IMR-90 (cell line): Measurements from ENCODE around the gene TGFBR1. TPM values are rescaled to one million over a fixed set of nuclear protein-coding genes. Genes with fewer than 3 reads are reported as not detected.

Experiments used
- ATAC-seq: fragments of 200-7000 bp; cut with Tn5 transposase; 2 replicates; pipeline ENCODE4 v1.9.1; 2020; ENCODE audit warnings: low read depth, mild to moderate bottlenecking, moderate library complexity
- BruUV-seq: library from RNA; stranded (reverse); fragments of 400-500 nt; replicated peaks from 2 replicates; lab custom pipeline; 2021; lab: Mats Ljungman, UMichigan
- CTCF ChIA-PET: fragments of 300-600 bp; formaldehyde crosslinking; extraction: SDS; loops from one replicate; lab custom pipeline; 2021; ENCODE audit warnings: antibody characterized with exemption; lab: Yijun Ruan, JAX
- POLR2A ChIA-PET: fragments of 300-600 bp; sonication (Branson Sonifier 250); formaldehyde crosslinking; loops from one replicate; lab custom pipeline; 2022; ENCODE audit warnings: antibody characterized with exemption; ENCODE audit not compliant: unreplicated experiment; lab: Charles Lee
- DNase-seq: peaks from one replicate; pipeline ENCODE4 v3.0.0; 2013
- H2AFZ ChIP-seq: replicated peaks from 2 replicates; pipeline ENCODE3; 2013; ENCODE audit warnings: low read length, mild to moderate bottlenecking; ENCODE audit not compliant: poor library complexity
- H2AK5ac ChIP-seq: 2 replicates; pipeline ENCODE4 v1.6.1; 2013; ENCODE audit warnings: low read depth, low read length, inconsistent platforms
- H2AK9ac ChIP-seq: replicated peaks from 2 replicates; pipeline ENCODE3; 2013; ENCODE audit warnings: mild to moderate bottlenecking, low read depth, low read length, moderate library complexity; ENCODE audit not compliant: poor library complexity
- H2BK120ac ChIP-seq: 2 replicates; pipeline ENCODE4 v1.6.1; 2013; ENCODE audit warnings: low read depth, low read length, inconsistent platforms
- H2BK15ac ChIP-seq: 3 replicates; pipeline ENCODE4 v1.6.1; 2013; ENCODE audit warnings: low read depth, low read length, inconsistent platforms
- H2BK20ac ChIP-seq: 2 replicates; pipeline ENCODE4 v1.6.1; 2013; ENCODE audit warnings: low read depth, mild to moderate bottlenecking, inconsistent platforms, low read length, moderate library complexity
- H2BK5ac ChIP-seq: 2 replicates; pipeline ENCODE4 v1.6.1; 2013; ENCODE audit warnings: mild to moderate bottlenecking, low read depth, low read length, inconsistent platforms; ENCODE audit not compliant: poor library complexity, severe bottlenecking
- H3K14ac ChIP-seq: replicated peaks from 2 replicates; pipeline ENCODE4 v1.6.1; 2013; ENCODE audit warnings: low read depth, low read length, inconsistent platforms
- H3K18ac ChIP-seq: 2 replicates; pipeline ENCODE4 v1.6.1; 2013; ENCODE audit warnings: low read depth, low read length, control low read depth
- H3K23ac ChIP-seq: 2 replicates; pipeline ENCODE4 v1.6.1; 2013; ENCODE audit warnings: low read depth, low read length, inconsistent platforms
- H3K27ac ChIP-seq: 2 replicates; pipeline ENCODE4 v1.5.1; 2013; ENCODE audit warnings: mild to moderate bottlenecking, control low read depth, low read length; ENCODE audit not compliant: insufficient read depth
- H3K27me3 ChIP-seq: 2 replicates; pipeline ENCODE4 v1.6.1; 2013; ENCODE audit warnings: low read length; ENCODE audit not compliant: control insufficient read depth, insufficient read depth
- H3K36me3 ChIP-seq: 2 replicates; pipeline ENCODE4 v1.6.1; 2013; ENCODE audit warnings: low read length, mixed read lengths; ENCODE audit not compliant: control insufficient read depth, insufficient read depth
- H3K4ac ChIP-seq: 2 replicates; pipeline ENCODE4 v1.6.1; 2013; ENCODE audit warnings: low read depth, low read length, inconsistent platforms
- H3K4me1 ChIP-seq: 2 replicates; pipeline ENCODE4 v1.6.1; 2013; ENCODE audit warnings: low read length, mixed read lengths; ENCODE audit not compliant: control insufficient read depth, insufficient read depth
- H3K4me2 ChIP-seq: 2 replicates; pipeline ENCODE4 v1.6.1; 2013; ENCODE audit warnings: low read depth, mild to moderate bottlenecking, control low read depth, low read length, moderate library complexity
- H3K4me3 ChIP-seq: 2 replicates; pipeline ENCODE4 v1.5.1; 2013; ENCODE audit warnings: low read depth, mild to moderate bottlenecking, control low read depth, low read length, moderate library complexity; ENCODE audit not compliant: insufficient read depth
- H3K56ac ChIP-seq: 2 replicates; pipeline ENCODE4 v1.6.1; 2013; ENCODE audit warnings: low read length, inconsistent platforms; ENCODE audit not compliant: insufficient read depth; ENCODE audit errors: extremely low read depth
- H3K79me1 ChIP-seq, 2 experiments: 2 replicates each; pipeline ENCODE4 v1.6.1; 2013; ENCODE audit warnings: low read length in 2 of 2, inconsistent platforms in 1 of 2, low read depth in 1 of 2
- H3K9ac ChIP-seq: 2 replicates; pipeline ENCODE4 v1.6.1; 2013; ENCODE audit warnings: low read depth, low read length, control low read depth
- H3K9me1 ChIP-seq: 2 replicates; pipeline ENCODE4 v1.6.1; 2013; ENCODE audit warnings: low read length, inconsistent platforms; ENCODE audit not compliant: insufficient read depth
- H3K9me3 ChIP-seq: 2 replicates; pipeline ENCODE4 v1.6.1; 2013; ENCODE audit warnings: low read length; ENCODE audit not compliant: control insufficient read depth, insufficient read depth
- H4K20me1 ChIP-seq: 2 replicates; pipeline ENCODE4 v1.6.1; 2013; ENCODE audit warnings: low read length, inconsistent platforms; ENCODE audit not compliant: insufficient read depth
- H4K5ac ChIP-seq: 2 replicates; pipeline ENCODE4 v1.6.1; 2013; ENCODE audit warnings: mild to moderate bottlenecking, low read depth, low read length, control low read depth
- H4K8ac ChIP-seq, 2 experiments: 2 replicates each; pipeline ENCODE4 v1.6.1; 2013; ENCODE audit warnings: low read depth in 2 of 2, low read length in 2 of 2, control low read depth in 1 of 2, inconsistent platforms in 1 of 2
- H4K91ac ChIP-seq: 2 replicates; pipeline ENCODE4 v1.6.1; 2013; ENCODE audit warnings: low read depth, low read length, inconsistent platforms; ENCODE audit not compliant: insufficient read depth
- CEBPB ChIP-seq: IDR thresholded peaks from 2 replicates; pipeline ENCODE4 v1.6.1; 2012; ENCODE audit warnings: low read depth, low read length, improper control_type of control experiment
- ELK1 ChIP-seq: fragments of 150-350 bp; IDR thresholded peaks from 2 replicates; pipeline ENCODE4 v1.6.1; 2016; ENCODE audit warnings: low read depth, mild to moderate bottlenecking, low read length, moderate library complexity, borderline replicate concordance
- MAFK ChIP-seq: IDR thresholded peaks from 2 replicates; pipeline ENCODE4 v1.6.1; 2012; ENCODE audit warnings: low read depth, low read length, improper control_type of control experiment
- RAD21 ChIP-seq: IDR thresholded peaks from 2 replicates; pipeline ENCODE4 v1.6.1; 2012; ENCODE audit warnings: low read length, improper control_type of control experiment
- RFX5 ChIP-seq: IDR thresholded peaks from 2 replicates; pipeline ENCODE4 v1.8.0; 2012; ENCODE audit warnings: low read depth, mild to moderate bottlenecking, low read length, moderate library complexity
- WGBS, 2 experiments: methylation state at CpG; one replicate each; pipeline versions ENCODE4 v1.1.5 to v1.1.7; 2013; ENCODE audit warnings: missing lambda C conversion rate in 2 of 2; ENCODE audit not compliant: insufficient read length in 1 of 2; ENCODE audit errors: extremely low coverage in 2 of 2; 5-methylcytosine and 5-hydroxymethylcytosine counted together
- dilution Hi-C: fragments of 300-500 bp; cut with HindIII; formaldehyde crosslinking; loops from one replicate; pipeline ENCODE4 v1.14.3; 2018; ENCODE audit warnings: low sequenced_read_pairs; ENCODE audit not compliant: unreplicated experiment
- in situ Hi-C: fragments of 300-500 bp; cut with MboI; formaldehyde crosslinking; loops from 3 replicates; pipeline ENCODE4 v1.14.3; 2019; ENCODE audit warnings: low sequenced_read_pairs, inconsistent platforms, mixed read lengths
- intact Hi-C: fragments of 100-400 bp; cut with micrococcal nuclease; formaldehyde crosslinking; loops from 2 replicates; pipeline ENCODE4 v1.10.0; 2022
- polyA plus RNA-seq, 3 experiments: library from polyadenylated mRNA; depleted of rRNA; stranded (reverse); fragments of >200 nt; gene quantifications; 2 replicates each; pipeline ENCODE4 v1.2.3, GENCODE V29; 2012; ENCODE audit warnings: low replicate concordance in 1 of 3
- total RNA-seq: library from RNA; depleted of rRNA; stranded (reverse); fragments of >200 nt; gene quantifications from 2 replicates; pipeline ENCODE4 v1.2.3, GENCODE V29; 2012

TGFBR1 gene
- total and polyA plus RNA-seq, 2 of the 4 experiments (the other 2 are of a cell fraction), result 15.1 to 75.3 TPM

- TF ChIP-seq ELK1 (no peak), MAFK (no peak)
Observed at GRCh38 chr9:99178912-99179872, 74.3 kb downstream of the TGFBR1 start (continued).

GRCh38 chr9:99180199-99180598 lies 75.3 kb downstream of the TGFBR1 start:
- intact Hi-C loops, result loop anchor here (5.0 to 10.0 kb wide), 4 partner anchors 85 to 1245 kb away; partner anchors contain the start of gene MSANTD3
- POLR2A ChIA-PET, result no interaction called here
- dilution Hi-C loops, result no loop called here

More at GRCh38 chr9:99180199-99180598, 75.3 kb downstream of the TGFBR1 start:
- Histone ChIP-seq H3K14ac (no peak overlapping the region), H2AK5ac (no peak overlapping the region), H2BK15ac (no peak overlapping the region), H2AFZ (no peak overlapping the region), H3K56ac (no peak overlapping the region), H3K27me3 (no peaks in the 10 kb centered on the region), H3K79me1 (no peaks in the 10 kb centered on the region), H3K18ac (no peak overlapping the region), H3K4me1 (peaks cover 8% of the 10 kb centered on the region), H4K5ac (no peak overlapping the region), H2BK120ac (no peak overlapping the region), H2BK20ac (no peak overlapping the region), H3K4ac (no peak overlapping the region), H3K9ac (no peak overlapping the region), H4K91ac (no peak overlapping the region), H3K23ac (no peak overlapping the region), H3K4me2 (no peak overlapping the region), H2BK5ac (no peak overlapping the region), H3K9me3 (no peaks in the 10 kb centered on the region), H3K27ac (no peak overlapping the region), H3K36me3 (no peaks in the 10 kb centered on the region), H4K8ac (no peak overlapping the region), H2AK9ac (no peak overlapping the region), H3K4me3 (no peak overlapping the region), H4K20me1 (no peaks in the 10 kb centered on the region), H3K9me1 (peaks cover 6% of the 10 kb centered on the region; the same call in 1 of the 2 replicates)
- no peak for TF ChIP-seq RAD21
- no peak for TF ChIP-seq CEBPB
- TF ChIP-seq RFX5, result no peak
- in situ Hi-C loops, result loop anchor here (10.0 to 25.0 kb wide), 4 partner anchors 625 to 1407 kb away; partner anchors contain the start of gene CAVIN4
- no CpG with 5 or more reads among the region's 1 CpG for WGBS, 2 experiments
- CTCF ChIA-PET, result no interaction called here
- no TSS peak for BruUV-seq
- ATAC-seq (no peak), DNase-seq (no peak)
